ENCODE measurements around the gene SMCO2. TPM values are rescaled to one million over a fixed set of nuclear protein-coding genes. Genes with fewer than 3 reads are reported as not detected.

Gene SMCO2
- polyA plus RNA-seq, 3 donors, result 17.4 TPM; not detected in 2

- intact Hi-C loops (cut with micrococcal nuclease), result no loop called here
- peaks cover 0 to 2% (median 0%) of the 10 kb centered on the region in 3 donors for H3K27me3 Mint-ChIP-seq (ENCODE audit: low read depth in 3 of 3)
- Histone ChIP-seq H2AFZ (ENCODE audit: insufficient read depth, low read depth, low read length, poor library complexity, severe bottlenecking) (no peak overlapping the region), H3K36me3 (replicated peaks in 1 of 2; ENCODE audit: control insufficient read depth in 1 of 2, insufficient read depth in 2 of 2, low read length in 2 of 2) (no peaks in the 10 kb centered on the region), H3K4me2 (replicated peaks; ENCODE audit: extremely low read depth, low read length, poor library complexity, severe bottlenecking) (no peak overlapping the region), H3K4me1 (ENCODE audit: control insufficient read depth in 1 of 2, insufficient read depth in 2 of 2, low read length in 2 of 2) (no peaks in the 10 kb centered on the region), H3K79me2 (ENCODE audit: insufficient read depth, low read length) (no peaks in the 10 kb centered on the region), H3K9me3 (replicated peaks in 1 of 2; ENCODE audit: control insufficient read depth in 1 of 2, insufficient read depth in 1 of 2, low read length in 2 of 2) (no peaks in the 10 kb centered on the region), H3K27ac (ENCODE audit: low read depth in 1 of 2, low read length in 2 of 2) (no peak overlapping the region), H3K27me3 (ENCODE audit: control insufficient read depth in 2 of 2, insufficient read depth in 2 of 2, low read length in 2 of 2) (no peaks in the 10 kb centered on the region), H3K9ac (ENCODE audit: insufficient read depth, low read length, poor library complexity, severe bottlenecking) (no peak overlapping the region), H3K4me3 (replicated peaks in 1 of 3; ENCODE audit: low read depth in 2 of 3, low read length in 3 of 3) (no peak overlapping the region), H4K20me1 (ENCODE audit: insufficient read depth, low read length) (no peaks in the 10 kb centered on the region)
- TF ChIP-seq, protein P1, sequence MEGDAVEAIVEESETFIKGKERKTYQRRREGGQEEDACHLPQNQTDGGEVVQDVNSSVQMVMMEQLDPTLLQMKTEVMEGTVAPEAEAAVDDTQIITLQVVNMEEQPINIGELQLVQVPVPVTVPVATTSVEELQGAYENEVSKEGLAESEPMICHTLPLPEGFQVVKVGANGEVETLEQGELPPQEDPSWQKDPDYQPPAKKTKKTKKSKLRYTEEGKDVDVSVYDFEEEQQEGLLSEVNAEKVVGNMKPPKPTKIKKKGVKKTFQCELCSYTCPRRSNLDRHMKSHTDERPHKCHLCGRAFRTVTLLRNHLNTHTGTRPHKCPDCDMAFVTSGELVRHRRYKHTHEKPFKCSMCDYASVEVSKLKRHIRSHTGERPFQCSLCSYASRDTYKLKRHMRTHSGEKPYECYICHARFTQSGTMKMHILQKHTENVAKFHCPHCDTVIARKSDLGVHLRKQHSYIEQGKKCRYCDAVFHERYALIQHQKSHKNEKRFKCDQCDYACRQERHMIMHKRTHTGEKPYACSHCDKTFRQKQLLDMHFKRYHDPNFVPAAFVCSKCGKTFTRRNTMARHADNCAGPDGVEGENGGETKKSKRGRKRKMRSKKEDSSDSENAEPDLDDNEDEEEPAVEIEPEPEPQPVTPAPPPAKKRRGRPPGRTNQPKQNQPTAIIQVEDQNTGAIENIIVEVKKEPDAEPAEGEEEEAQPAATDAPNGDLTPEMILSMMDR (IDR thresholded peaks at IDR 0.05), result no peak
- H3K36me3 Mint-ChIP-seq, result no peaks in the 10 kb centered on the region
- H3K27ac Mint-ChIP-seq, result peak overlapping the region in 1 of 7 donors; percentile 49
- WGBS (ENCODE audit: insufficient coverage), result no CpG with 5 or more reads among the region's 5 CpGs
- H3K4me3 Mint-ChIP-seq, result no peak overlapping the region
- no peak for DNase-seq
- no peaks in the 10 kb centered on the region for H3K4me1 Mint-ChIP-seq
- peaks cover 0 to 3% (median 0%) of the 10 kb centered on the region in 7 donors for H3K9me3 Mint-ChIP-seq
Measured at GRCh38 chr12:27488479-27488878, 41.9 kb downstream of the SMCO2 start.

DNA sequence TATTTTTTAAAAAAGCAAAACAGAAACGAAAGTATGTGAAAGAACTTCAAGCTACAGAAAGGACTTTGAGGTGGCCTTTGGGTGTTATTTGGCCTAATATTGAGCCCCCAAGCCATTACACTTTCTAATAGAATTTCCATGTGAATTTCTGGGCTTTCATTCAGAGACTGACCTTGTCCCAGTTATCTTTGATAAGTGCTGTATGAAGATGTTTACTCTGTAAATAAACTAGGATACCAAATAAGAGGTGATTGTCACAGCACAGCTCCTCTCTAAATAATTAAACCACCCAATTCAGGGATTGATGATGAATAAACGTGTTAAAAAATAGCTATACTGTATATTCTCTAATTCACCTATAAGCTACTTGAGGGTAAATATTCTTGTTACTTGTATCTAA lies 44.7 kb downstream of the SMCO2 start:
- Histone ChIP-seq H3K4me3 (replicated peaks in 1 of 3; ENCODE audit: low read depth in 2 of 3, low read length in 3 of 3) (no peak overlapping the region), H3K27me3 (ENCODE audit: control insufficient read depth in 2 of 2, insufficient read depth in 2 of 2, low read length in 2 of 2) (no peaks in the 10 kb centered on the region), H3K79me2 (ENCODE audit: insufficient read depth, low read length) (no peaks in the 10 kb centered on the region), H3K4me2 (replicated peaks; ENCODE audit: extremely low read depth, low read length, poor library complexity, severe bottlenecking) (no peak overlapping the region), H2AFZ (ENCODE audit: insufficient read depth, low read depth, low read length, poor library complexity, severe bottlenecking) (no peak overlapping the region), H3K9ac (ENCODE audit: insufficient read depth, low read length, poor library complexity, severe bottlenecking) (no peak overlapping the region), H4K20me1 (ENCODE audit: insufficient read depth, low read length) (no peaks in the 10 kb centered on the region), H3K9me3 (replicated peaks in 1 of 2; ENCODE audit: control insufficient read depth in 1 of 2, insufficient read depth in 1 of 2, low read length in 2 of 2) (no peaks in the 10 kb centered on the region), H3K27ac (ENCODE audit: low read depth in 1 of 2, low read length in 2 of 2) (no peak overlapping the region), H3K36me3 (replicated peaks in 1 of 2; ENCODE audit: control insufficient read depth in 1 of 2, insufficient read depth in 2 of 2, low read length in 2 of 2) (no peaks in the 10 kb centered on the region), H3K4me1 (ENCODE audit: control insufficient read depth in 1 of 2, insufficient read depth in 2 of 2, low read length in 2 of 2) (no peaks in the 10 kb centered on the region)
- TF ChIP-seq, protein P1 (IDR thresholded peaks at IDR 0.05), result no peak
- WGBS (ENCODE audit: insufficient coverage), result no CpG with 5 or more reads among the region's 2 CpGs
- intact Hi-C loops (cut with micrococcal nuclease), result no loop called here
- no peak for DNase-seq
- Mint-ChIP-seq H3K27ac (no peak overlapping the region), H3K4me1 (no peaks in the 10 kb centered on the region), H3K36me3 (no peaks in the 10 kb centered on the region), H3K27me3 (ENCODE audit: low read depth in 3 of 3) (peaks cover 0 to 2% (median 0%) of the 10 kb centered on the region in 3 donors), H3K4me3 (no peak overlapping the region), H3K9me3 (peaks cover 0 to 2% (median 0%) of the 10 kb centered on the region in 7 donors)
